Measurements from ENCODE around the gene DCAF4L1. TPM values are rescaled to one million over a fixed set of nuclear protein-coding genes. Genes with fewer than 3 reads are reported as not detected.

Gene DCAF4L1
- total RNA-seq, 1 experiment from 2014 or later, result 0.36 TPM

DNA sequence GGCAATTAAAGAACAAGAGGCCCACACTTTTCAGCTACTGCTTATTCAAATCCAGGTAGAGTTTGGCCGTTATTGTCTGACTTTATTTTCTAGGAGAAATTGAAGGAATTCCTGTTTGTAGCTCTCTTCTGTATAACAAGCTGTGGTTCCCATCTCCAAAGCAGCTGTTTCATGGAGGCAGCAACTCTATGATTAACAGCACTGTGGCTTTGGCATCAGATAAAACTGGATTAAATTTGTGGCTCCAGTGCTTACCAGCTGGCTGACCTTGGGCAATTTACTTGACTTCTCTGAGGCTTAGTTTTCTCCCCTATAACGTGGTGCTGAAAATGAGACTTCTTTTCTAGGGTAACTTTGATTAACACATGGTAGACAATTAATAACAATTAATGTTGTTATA is 36.9 kb downstream of the DCAF4L1 start:
- H3K4me1 Mint-ChIP-seq (ENCODE audit: low read depth, unreplicated experiment), result no peaks in the 10 kb centered on the region
- no peaks in the 10 kb centered on the region for H3K9me3 Mint-ChIP-seq (ENCODE audit: unreplicated experiment)
- Histone ChIP-seq H3K9me3 (no peaks in the 10 kb centered on the region), H3K36me3 (ENCODE audit: control insufficient read depth, insufficient read depth, low read length) (no peaks in the 10 kb centered on the region), H3K4me1 (no peaks in the 10 kb centered on the region), H3K4me3 (ENCODE audit: low read depth, low read length) (no peak overlapping the region), H3K27me3 (replicated peaks; ENCODE audit: control insufficient read depth, insufficient read depth, low read length) (no peaks in the 10 kb centered on the region)
- H3K27me3 Mint-ChIP-seq (ENCODE audit: insufficient read depth, unreplicated experiment), result no peaks in the 10 kb centered on the region
- peaks cover 13% of the 10 kb centered on the region for H3K36me3 Mint-ChIP-seq (ENCODE audit: insufficient read depth, unreplicated experiment)
- H3K4me3 Mint-ChIP-seq (ENCODE audit: unreplicated experiment), result no peak overlapping the region
- POLR2A ChIA-PET, result no interaction called here
- CTCF ChIA-PET, result no interaction called here
- DNase-seq, result no peak
- no peak overlapping the region for H3K27ac Mint-ChIP-seq (ENCODE audit: unreplicated experiment)
- TF ChIP-seq, protein P1, sequence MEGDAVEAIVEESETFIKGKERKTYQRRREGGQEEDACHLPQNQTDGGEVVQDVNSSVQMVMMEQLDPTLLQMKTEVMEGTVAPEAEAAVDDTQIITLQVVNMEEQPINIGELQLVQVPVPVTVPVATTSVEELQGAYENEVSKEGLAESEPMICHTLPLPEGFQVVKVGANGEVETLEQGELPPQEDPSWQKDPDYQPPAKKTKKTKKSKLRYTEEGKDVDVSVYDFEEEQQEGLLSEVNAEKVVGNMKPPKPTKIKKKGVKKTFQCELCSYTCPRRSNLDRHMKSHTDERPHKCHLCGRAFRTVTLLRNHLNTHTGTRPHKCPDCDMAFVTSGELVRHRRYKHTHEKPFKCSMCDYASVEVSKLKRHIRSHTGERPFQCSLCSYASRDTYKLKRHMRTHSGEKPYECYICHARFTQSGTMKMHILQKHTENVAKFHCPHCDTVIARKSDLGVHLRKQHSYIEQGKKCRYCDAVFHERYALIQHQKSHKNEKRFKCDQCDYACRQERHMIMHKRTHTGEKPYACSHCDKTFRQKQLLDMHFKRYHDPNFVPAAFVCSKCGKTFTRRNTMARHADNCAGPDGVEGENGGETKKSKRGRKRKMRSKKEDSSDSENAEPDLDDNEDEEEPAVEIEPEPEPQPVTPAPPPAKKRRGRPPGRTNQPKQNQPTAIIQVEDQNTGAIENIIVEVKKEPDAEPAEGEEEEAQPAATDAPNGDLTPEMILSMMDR (IDR thresholded peaks at IDR 0.05; ENCODE audit: insufficient read depth in 1 of 2, low read depth in 1 of 2, low read length in 1 of 2, severe bottlenecking in 1 of 2, unreplicated experiment in 1 of 2), result no peak
- no TSS peak for BruUV-seq (replicated peaks)
- intact Hi-C loops (cut with micrococcal nuclease; ENCODE audit: unreplicated experiment), result no loop called here

Other genes with a start within 250 kb of the DCAF4L1 start
- not detected in 2 replicates for gene PHOX2B, start 233.0 kb upstream of the DCAF4L1 start, total RNA-seq (2022)
- gene TMEM33, start 46.3 kb upstream of the DCAF4L1 start, total RNA-seq (2022), result 66.2 and 78.0 TPM in 2 replicates
- 54.7 and 57.1 TPM in 2 replicates for gene SLC30A9, start 8.8 kb downstream of the DCAF4L1 start, total RNA-seq (2022)
- gene BEND4, start 170.9 kb downstream of the DCAF4L1 start, total RNA-seq (2022), result not detected in 2 replicates